Adrenal gland (tissue), 12 donors: ENCODE measurements around the gene ANKRD33B. TPM values are rescaled to one million over a fixed set of nuclear protein-coding genes. Genes with fewer than 3 reads are reported as not detected.
A peak's percentile ranks its signal among the peaks of the same experiment; 100 is the strongest.

Experiments used
- DNase-seq, 7 donors: peaks; one replicate each; pipeline ENCODE4 v3.0.0-alpha.2; 2019 to 2020
- H3K27ac ChIP-seq, 5 donors: fragments of 200-600 bp; sonication (generic) in 4 of 5; 1 replicate in 3 of 5; 2 replicates in 2 of 5; pipeline versions ENCODE4 v1.5.1 to v1.8.0; 2016 to 2020; ENCODE audit warnings: mild to moderate bottlenecking in 1 of 5
- H3K27me3 ChIP-seq: fragments of 200-600 bp; 2 replicates; pipeline ENCODE4 v1.8.0; 2021
- H3K36me3 ChIP-seq, 2 donors: fragments of 200-600 bp; replicated peaks in 1 of 2; 1 replicate in 1 of 2; 2 replicates in 1 of 2; pipeline versions ENCODE4 v1.5.1 to v1.8.0; 2018 to 2022
- H3K4me1 ChIP-seq, 2 donors: fragments of 200-600 bp; replicated peaks in 1 of 2; 1 replicate in 1 of 2; 2 replicates in 1 of 2; pipeline versions ENCODE4 v1.5.1 to v1.8.0; 2018 to 2021
- H3K4me3 ChIP-seq, 4 donors: fragments of 200-600 bp; sonication (generic) in 3 of 4; one replicate each; pipeline ENCODE4 v1.5.1; 2016 to 2018
- H3K9me3 ChIP-seq, 3 donors: fragments of 200-600 bp; sonication (generic) in 1 of 3; replicated peaks in 1 of 3; 1 replicate in 2 of 3; 2 replicates in 1 of 3; pipeline versions ENCODE4 v1.5.1 to v1.8.0; 2016 to 2021
- POLR2A ChIP-seq, 2 donors: fragments of 450-650 bp; IDR thresholded peaks; one replicate each; pipeline ENCODE4 v1.6.1; 2017; ENCODE audit warnings: antibody characterized with exemption in 2 of 2, mild to moderate bottlenecking in 2 of 2, moderate library complexity in 1 of 2
- WGBS, 4 donors: extraction: QIAGEN DNeasy Blood & Tissue Kit in 2 of 4; methylation state at CpG; one replicate each; pipeline versions ENCODE4 v1.1.5 to v1.1.7; 2013 to 2017; 5-methylcytosine and 5-hydroxymethylcytosine counted together
- intact Hi-C, 2 donors: fragments of 100-400 bp; cut with DNase I; formaldehyde crosslinking; loops; one replicate each; pipeline versions ENCODE4 v1.14.1 to v1.15.0; 2022 to 2023
- polyA plus RNA-seq, 3 donors: library from polyadenylated mRNA; stranded (reverse); fragments of 200-250 nt in 2 of 3; fragments of 350-450 nt in 1 of 3; fragmentation: Illumina TruSeq in 1 of 3; extraction: RNeasy Lipid Tissue Mini Kit (QIAGEN cat#74804) in 1 of 3; gene quantifications; one replicate each; pipeline ENCODE4 v1.2.3, GENCODE V29; 2013 to 2014
- total RNA-seq, 9 donors: library from RNA; depleted of rRNA in 4 of 9; stranded (reverse); fragments of >200 nt in 4 of 9; fragments of 120-200 nt in 1 of 9; fragmentation: NEBNext Ultra II Directional in 1 of 9; extraction: Animal tissue kit (Norgen Biotek cat#: 25700) in 1 of 9; gene quantifications; one replicate each; pipeline versions ENCODE4 v1.1.0 to v1.2.4, GENCODE V29; 2013 to 2023
- TF ChIP-seq, protein P1 (sequence below), 6 experiments: fragments of 450-650 bp in 4 of 6; fragments of 200-600 bp in 2 of 6; sonication (generic) in 1 of 6; IDR thresholded peaks; 1 replicate in 5 of 6; 2 replicates in 1 of 6; pipeline versions ENCODE4 v1.5.1 to v1.8.0; 2016 to 2021; ENCODE audit warnings: antibody characterized with exemption in 6 of 6, mild to moderate bottlenecking in 2 of 6, moderate library complexity in 1 of 6
- donor health status: healthy with polysubstance abuse.
- donor health status: Bipolar disorder and iron deficiency.
- donor health status: DM: yes; HTN: yes; CAD: no.
- donor health status: DM: no; HTN: no; CAD: no.
- donor health status: DM: no; HTN: no; CAD: no.
- donor health status: DM: yes; HTN: yes; CAD: no.

The ANKRD33B gene
- total and polyA plus RNA-seq, 12 donors: 0.14 to 0.69 (median 0.23) TPM

DNA sequence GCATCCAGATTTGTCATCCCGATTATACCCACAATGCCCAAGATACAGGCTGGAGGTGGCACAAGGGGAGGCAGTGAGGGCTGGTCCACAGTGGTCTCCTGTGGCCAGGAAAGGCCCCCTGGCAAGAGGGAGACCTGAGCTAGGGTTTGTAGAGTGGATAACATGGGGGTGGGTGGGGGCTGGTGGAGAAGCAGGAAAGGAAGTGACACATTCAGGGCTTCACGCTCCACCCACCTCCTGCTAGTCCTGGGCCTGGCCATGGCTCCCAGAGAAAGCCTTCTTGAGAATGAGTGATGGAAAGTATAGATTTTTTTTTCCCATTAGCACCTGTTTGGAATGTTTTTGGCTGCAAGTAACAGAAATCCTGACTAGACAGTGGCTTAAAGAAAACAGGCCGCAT, 81.3 kb downstream of the ANKRD33B start:
- intact Hi-C loops: no loop called here
- Histone ChIP-seq H3K9me3 (no peaks in the 10 kb centered on the region), H3K36me3 (no peaks in the 10 kb centered on the region), H3K4me1 (no peaks in the 10 kb centered on the region), H3K4me3 (no peak overlapping the region), H3K27ac (no peak overlapping the region), H3K27me3 (peaks cover 10% of the 10 kb centered on the region)
- TF ChIP-seq, protein P1, sequence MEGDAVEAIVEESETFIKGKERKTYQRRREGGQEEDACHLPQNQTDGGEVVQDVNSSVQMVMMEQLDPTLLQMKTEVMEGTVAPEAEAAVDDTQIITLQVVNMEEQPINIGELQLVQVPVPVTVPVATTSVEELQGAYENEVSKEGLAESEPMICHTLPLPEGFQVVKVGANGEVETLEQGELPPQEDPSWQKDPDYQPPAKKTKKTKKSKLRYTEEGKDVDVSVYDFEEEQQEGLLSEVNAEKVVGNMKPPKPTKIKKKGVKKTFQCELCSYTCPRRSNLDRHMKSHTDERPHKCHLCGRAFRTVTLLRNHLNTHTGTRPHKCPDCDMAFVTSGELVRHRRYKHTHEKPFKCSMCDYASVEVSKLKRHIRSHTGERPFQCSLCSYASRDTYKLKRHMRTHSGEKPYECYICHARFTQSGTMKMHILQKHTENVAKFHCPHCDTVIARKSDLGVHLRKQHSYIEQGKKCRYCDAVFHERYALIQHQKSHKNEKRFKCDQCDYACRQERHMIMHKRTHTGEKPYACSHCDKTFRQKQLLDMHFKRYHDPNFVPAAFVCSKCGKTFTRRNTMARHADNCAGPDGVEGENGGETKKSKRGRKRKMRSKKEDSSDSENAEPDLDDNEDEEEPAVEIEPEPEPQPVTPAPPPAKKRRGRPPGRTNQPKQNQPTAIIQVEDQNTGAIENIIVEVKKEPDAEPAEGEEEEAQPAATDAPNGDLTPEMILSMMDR (IDR thresholded peaks at IDR 0.05): no peak
- TF ChIP-seq POLR2A (IDR thresholded peaks at IDR 0.05): no peak
- 81 to 91% (median 90%) methylated on average over 2 to 3 of the region's 3 CpGs for WGBS, 4 donors
- no peak for DNase-seq

DNA sequence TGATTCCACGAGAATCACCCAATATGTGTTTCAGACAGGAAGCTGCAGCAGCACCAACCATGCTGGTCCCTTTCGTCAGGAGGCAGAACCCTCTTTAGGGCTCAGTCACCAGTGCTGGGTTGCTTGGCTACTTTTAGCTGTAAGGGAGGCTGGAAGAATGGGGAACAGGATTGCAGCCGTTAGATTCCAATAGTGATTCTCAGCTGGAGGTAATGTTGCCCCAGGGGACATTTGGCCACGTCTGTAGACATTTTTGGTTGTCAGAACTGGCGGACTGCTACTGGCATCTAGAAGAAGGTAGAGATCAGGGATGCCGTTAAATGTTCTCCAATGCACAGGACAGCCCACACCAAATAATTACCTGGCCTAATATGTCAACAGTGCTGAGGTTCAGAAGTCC, 81.8 kb downstream of the ANKRD33B start:
- no peaks in the 10 kb centered on the region for H3K36me3 ChIP-seq
- 66 to 76% (median 74%) methylated on average over 4 to 6 of the region's 6 CpGs for WGBS, 4 donors
- no peaks in the 10 kb centered on the region for H3K4me1 ChIP-seq
- H3K27ac ChIP-seq: no peak overlapping the region
- peak in 1 of 7 donors; percentile 0 for DNase-seq
- no peak for TF ChIP-seq POLR2A (IDR thresholded peaks at IDR 0.05)
- TF ChIP-seq, protein P1 (IDR thresholded peaks at IDR 0.05): no peak
- no peaks in the 10 kb centered on the region for H3K9me3 ChIP-seq
- H3K27me3 ChIP-seq: peaks cover 16% of the 10 kb centered on the region
- no peak overlapping the region for H3K4me3 ChIP-seq
- intact Hi-C loops: no loop called here

DNA sequence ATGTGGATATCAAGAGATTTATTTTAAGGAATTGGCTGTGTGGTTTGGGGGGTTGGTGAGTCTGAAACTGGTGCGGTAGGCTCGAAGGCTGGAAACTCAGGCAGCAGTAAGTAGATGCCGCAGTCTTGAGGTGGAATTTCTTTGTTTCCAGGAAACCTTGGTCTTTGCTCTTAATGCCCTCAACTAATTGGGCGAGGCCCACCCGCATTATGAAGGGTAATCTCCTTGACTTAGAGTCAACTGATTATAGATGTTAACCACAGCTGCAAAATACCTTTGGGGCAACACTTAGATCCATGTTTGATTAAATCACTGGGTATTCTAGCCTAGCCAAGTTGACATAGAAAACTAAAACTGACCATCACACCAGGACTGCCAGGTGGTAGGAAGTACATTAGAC, 83.8 kb downstream of the ANKRD33B start:
- no peak overlapping the region for H3K27ac ChIP-seq
- intact Hi-C loops: no loop called here
- no peak for DNase-seq
- no peaks in the 10 kb centered on the region for H3K4me1 ChIP-seq
- H3K36me3 ChIP-seq: no peaks in the 10 kb centered on the region
- H3K27me3 ChIP-seq: peaks cover 16% of the 10 kb centered on the region
- 87 to 96% (median 95%) methylated on average over 5 of the region's 5 CpGs for WGBS, 4 donors
- no peak for TF ChIP-seq POLR2A (IDR thresholded peaks at IDR 0.05)
- TF ChIP-seq, protein P1 (IDR thresholded peaks at IDR 0.05): no peak
- no peaks in the 10 kb centered on the region for H3K9me3 ChIP-seq
- no peak overlapping the region for H3K4me3 ChIP-seq

DNA sequence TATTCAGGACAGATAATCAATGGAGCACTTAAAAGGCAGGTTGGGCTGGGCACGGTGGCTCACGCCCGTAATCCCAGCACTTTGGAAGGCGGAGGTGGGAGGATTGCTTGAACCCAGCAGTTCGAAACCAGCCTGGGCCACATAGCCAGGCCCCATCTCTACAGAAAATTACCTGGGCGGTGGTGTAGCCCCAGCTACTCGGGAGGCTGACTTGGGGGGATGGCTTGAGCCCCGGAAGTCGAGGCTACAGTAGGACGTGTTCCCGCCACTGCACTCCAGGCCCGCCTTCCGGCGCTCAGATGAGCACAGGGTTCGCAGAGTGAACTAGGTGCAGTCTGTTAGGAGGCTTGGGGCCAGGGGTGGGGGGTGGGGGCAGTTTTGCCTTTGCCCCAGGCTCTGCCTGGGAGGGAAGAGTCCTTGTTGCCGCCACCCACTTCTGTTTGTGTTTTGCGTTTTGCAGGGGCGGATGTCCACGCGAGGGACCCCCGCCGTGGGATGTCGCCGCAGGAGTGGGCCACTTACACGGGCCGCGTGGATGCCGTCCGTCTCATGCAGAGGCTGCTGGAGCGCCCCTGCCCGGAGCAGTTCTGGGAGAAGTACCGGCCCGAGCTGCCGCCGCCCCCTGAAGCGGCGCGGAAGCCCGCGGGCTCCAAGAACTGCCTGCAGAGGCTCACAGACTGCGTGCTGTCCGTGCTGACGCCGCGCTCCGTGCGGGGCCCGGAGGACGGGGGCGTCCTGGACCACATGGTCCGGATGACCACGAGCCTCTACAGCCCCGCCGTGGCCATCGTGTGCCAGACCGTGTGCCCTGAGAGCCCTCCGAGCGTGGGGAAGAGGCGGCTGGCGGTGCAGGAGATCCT, 85.2 kb downstream of the ANKRD33B start:
- 45 to 77% (median 58%) methylated on average over 13 to 60 of the region's 60 CpGs for WGBS, 4 donors
- H3K27me3 ChIP-seq: peaks cover 16% of the 10 kb centered on the region
- DNase-seq: no peak

More for the DNA sequence above, 85.2 kb downstream of the ANKRD33B start:
- Histone ChIP-seq H3K9me3 (no peaks in the 10 kb centered on the region), H3K4me1 (no peaks in the 10 kb centered on the region), H3K4me3 (no peak overlapping the region), H3K27ac (no peak overlapping the region), H3K36me3 (no peaks in the 10 kb centered on the region)
- intact Hi-C loops: no loop called here
- TF ChIP-seq, protein P1 (IDR thresholded peaks at IDR 0.05): no peak
- TF ChIP-seq POLR2A (IDR thresholded peaks at IDR 0.05): no peak
